Iris pigment epithelial cell (primary cell): ENCODE measurements around the gene TMOD1.
A peak's percentile ranks its signal among the peaks of the same experiment; 100 is the strongest.
"Not testable (repeated sequence)": the region's sequence is repeated elsewhere in the genome, so short reads cannot be mapped to it uniquely, and the experiment has no call there.

Experiments used
- DNase-seq: peaks from one replicate; pipeline ENCODE4 v3.0.0-alpha.2; 2011; ENCODE audit warnings: low read depth

The TMOD1 gene

DNA sequence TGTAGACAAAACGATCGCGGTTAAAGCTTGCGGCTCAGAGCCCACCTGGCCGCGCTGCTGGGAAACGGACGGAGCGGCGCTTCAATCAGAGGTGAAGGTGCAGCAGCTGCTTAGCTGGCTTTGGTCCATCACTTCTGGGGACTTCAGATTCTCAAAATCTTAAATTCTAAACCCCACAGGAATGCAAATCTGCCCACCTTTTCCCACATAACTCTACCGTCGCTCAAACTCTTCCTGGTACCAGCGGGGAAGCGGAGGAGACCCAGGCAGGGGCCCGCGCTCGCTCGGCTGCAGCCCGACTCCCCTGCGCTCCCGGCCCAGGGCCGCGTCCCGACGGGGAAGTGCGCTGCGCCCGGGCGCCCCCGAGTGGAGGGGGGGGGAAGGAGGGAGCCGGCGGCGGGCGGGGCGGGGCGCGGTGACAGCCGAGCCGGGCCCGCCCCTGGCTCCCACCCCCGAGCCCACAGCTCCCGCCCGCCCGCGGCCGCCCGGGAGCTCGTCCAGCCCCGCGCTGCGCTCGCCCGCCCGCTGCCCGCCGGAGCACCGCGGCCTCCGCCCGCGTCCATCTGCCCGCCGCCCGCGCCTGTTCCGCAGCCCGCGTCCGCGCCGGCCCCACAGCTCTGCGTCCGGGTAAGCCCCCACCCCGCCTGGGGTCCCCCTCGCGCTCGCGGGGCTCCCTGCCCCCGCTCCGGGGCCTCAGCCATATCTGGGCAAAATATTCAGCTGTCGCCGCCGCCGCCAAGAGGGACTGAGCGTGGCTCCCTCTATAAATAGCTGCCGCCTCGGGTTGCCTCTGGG, at the start of gene TMOD1:
Gene TMOD1 (plus strand): TSS at position 490 of the 795 bp plus-strand sequence. CDS start 22,523 bp downstream, outside the sequence.
- DNase-seq, result peak; percentile 34

DNA sequence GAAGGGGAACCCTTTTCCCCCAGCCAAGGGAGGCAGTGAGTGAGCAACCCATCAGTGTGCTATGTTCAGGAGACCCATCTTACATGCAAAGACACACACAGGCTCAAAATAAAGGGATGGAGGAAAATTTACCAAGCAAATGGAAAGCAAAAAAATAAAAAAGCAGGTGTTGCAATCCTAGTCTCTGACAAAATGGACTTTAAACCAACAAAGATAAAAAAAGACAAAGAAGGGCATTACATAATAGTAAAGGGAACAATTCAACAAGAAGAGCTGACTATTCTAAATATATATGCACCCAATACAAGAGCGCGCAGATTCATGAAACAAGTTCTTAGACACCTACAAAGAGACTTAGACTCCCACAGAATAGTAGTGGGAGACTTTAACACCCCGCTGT, 47.9 kb upstream of the TMOD1 start:
- not testable (repeated sequence) for DNase-seq

DNA sequence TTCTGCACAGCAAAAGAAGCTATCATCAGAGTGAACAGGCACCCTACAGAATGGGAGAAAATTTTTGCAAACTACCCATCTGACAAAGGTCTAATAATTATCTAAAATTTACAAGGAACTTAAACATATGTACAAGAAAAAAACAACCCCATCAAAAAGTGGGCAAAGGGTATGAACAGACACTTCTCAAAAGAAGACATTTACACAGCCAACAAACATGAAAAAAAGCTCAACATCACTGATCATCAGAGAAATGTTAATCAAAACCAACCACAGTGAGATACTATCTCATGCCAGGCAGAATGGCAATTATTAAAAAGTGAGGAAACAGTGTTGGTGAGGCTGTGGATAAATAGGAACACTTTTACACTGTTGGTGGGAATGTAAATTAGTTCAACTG, 44.6 kb upstream of the TMOD1 start:
- not testable (repeated sequence) for DNase-seq

DNA sequence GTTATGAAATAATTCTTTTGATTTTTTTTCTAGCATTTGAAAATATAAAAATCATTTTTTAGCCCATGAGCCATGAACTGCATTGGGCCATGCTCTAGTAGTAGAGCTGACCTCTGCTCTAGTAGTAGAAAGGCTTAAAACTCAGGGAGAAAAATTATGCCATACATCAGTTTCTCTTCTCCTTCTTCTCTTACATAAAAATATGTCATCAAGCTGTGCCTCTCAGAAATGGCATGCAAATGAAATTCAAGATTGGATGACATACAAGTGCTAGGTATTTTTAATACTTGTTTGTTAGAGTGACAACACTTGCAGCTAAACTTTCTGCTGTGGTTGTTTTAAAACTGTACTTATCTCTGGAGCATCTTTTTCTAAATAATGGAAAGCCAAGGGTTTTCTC, 42.1 kb upstream of the TMOD1 start:
- no peak for DNase-seq

DNA sequence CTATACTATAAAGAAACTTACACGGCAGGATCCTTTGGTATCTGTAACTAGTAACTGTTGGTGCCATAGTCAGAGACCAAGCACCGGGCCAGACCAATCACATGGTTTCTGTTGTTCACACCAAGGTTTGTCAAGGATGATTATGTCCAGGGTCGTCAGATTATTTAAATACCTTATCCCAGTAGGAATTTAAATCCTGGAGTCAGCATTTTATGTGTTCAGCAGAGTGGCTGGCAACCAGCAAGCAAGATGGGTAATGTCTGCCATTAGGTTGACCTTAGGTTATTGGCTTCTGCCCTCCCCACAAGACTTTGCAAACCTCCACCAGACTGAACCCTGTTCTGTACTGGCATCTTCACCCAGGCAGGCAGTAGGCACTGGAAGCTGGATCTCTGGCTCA, 39.3 kb upstream of the TMOD1 start:
- DNase-seq, result no peak

DNA sequence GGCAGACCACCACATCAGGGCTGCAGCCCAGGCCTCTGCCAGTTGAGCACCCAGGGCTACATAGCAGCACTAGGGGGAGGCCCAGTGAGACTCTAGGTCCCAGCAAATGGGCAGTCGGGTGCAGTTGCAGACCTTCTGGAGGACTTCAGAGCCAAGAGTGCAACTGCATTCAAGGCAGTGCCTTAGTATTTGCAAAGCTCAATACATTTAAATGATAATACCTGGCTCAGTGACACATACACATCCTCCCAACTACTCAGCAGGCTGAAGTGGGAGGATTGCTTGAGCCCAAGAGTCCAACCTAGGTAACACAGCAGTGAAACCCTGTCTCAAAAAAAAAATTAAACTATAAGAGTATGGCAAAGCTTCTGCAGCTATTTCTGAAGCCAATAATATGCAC, 38.6 kb upstream of the TMOD1 start:
- no peak for DNase-seq

DNA sequence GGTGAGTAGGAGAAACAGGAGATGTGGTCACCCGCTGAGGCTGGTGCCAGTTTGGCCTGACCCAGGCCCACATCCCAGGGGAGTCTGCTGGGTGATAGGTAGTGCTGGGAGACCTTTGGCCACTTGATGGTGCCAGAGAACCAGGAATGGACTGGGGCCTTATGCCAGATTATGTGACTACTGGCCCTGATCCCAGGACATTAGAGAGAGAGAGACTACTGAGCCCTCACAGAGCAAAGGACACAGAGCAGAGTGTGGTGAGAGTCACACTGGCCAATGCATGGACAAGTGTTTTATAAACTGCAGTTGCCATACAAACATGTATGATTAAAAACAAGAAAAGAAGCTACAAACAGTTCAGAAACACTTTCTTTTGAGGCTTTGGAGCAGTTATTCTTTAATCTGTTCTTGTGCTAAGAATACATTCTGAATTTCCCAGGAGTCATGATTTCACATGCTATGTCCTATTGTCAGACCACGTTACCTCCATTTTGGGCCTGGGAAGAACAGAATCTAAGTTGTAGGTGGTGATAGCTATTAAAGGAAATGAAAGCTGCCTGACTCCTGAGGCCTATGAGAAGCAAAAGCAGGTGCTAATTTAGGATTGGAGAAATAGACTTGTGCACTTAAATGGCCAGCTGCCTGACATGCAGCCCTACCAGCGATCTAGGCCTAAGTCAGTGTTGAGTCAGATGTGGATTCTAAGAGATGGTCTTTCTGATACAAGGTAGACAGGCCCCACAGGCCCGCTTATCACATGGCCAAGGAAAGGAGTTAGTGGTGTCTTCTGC, 32.6 kb upstream of the TMOD1 start:
- DNase-seq, result peak; percentile 58

DNA sequence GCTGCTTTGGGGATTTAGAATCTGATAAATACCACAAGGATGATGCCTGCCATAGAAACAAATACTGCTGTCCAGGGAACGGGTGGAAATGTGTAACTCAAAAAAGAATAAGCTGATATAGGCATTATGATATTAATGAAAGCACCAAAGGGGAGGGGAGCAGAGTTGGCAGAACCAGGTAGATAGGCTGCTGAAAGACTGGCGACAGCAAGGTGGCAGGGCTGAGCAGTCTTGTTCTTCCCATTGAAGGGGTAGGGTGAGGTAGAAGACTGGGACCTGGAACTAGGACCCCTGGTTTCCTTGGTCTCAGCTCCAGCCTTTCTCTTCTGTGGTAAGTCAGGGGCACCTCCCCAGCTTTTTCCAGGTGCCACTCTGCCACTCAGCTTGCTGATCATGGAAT, 31.4 kb upstream of the TMOD1 start:
- no peak for DNase-seq

DNA sequence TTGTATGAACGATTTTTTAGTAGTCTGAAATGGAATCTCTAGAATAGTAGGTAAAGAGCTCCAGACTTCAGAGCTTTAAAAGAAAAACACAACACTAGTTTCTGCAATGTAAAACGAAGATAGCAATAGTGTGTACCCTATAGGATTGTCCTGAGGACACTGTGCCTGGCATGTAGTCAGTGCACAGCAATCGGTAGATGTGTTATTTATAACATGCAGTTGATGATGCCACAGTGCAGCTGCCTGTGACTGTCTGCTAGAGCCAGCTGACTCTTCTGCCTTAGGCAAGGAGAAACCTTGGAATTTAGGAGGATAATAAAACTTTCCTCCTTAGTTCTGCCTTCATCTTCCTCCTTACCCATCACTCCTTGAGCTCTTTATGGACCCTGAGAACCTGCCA, 27.7 kb upstream of the TMOD1 start:
- DNase-seq, result no peak

DNA sequence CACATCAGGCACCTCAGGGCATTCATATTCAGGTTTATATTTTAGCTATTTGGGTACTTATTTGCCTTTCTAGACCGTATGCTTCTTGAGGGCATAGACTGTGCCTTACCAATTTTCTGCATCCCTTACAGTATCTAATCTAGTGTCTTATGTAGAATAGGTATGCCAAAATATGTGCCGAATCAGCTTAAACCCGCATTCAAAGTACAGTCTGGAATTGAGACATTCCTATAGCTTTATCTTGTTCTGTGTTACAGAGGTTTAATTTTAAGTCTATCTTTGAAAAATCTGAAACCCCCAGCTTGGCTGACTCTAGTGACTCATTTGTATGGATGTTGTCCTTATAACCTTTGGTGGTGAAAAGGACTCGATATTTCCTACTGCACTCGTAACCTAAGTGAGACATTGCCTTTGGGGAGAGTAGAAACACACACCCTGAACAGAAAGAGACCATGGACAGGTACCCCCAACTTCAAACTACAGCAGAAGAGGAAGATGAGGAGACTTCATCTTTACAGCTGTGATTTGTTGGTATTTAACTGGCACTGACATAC, 27.0 kb upstream of the TMOD1 start:
- peak; percentile 74 for DNase-seq

DNA sequence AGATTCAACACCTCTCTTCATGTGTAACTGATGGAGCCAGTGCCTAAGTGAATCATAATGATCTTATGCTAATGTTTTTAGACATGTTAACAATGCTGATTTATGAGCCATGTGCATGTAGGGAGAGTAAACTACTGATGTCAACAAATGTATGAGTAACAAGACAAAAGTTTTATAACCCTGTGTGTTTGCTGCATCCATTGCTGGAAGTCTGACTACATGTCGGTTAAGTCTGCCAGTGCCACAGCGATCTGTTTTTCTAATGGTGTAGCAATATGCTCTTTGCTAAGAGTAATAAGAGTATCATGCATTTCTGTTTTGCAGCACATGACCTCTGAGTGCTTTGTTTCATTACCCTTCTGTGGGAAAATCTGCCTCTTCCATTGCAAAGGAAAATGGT, 26.4 kb upstream of the TMOD1 start:
- peak; percentile 55 for DNase-seq

DNA sequence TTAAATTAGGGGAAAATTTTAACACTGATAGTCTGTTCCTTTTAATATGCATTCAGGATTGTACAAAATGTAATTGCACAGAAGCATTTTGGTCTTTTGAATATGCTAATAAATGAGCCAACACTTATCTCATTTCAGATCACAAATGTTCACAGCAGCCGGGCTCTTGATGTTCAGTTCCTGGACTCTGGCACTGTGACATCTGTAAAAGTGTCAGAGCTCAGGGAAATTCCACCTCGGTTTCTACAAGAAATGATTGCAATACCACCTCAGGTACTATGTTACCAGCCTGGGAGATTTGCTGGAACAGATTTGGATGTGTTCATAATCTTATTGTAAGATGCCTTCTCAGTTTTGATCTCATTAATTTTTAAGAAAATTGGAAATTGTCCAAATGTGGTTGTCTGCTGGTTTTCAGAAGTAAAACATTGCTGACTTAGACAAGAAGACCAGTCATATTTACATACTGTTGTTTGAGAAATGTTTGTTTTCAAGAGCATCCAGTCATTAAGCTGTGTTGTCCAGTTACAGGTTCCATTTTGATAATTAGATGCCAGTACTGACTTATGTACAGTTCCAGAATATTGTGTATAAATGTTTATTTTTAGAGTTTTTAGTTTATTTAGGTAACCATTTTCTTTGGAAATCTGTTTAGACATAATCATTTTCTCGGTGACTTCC, 23.0 kb upstream of the TMOD1 start:
- DNase-seq, result no peak

DNA sequence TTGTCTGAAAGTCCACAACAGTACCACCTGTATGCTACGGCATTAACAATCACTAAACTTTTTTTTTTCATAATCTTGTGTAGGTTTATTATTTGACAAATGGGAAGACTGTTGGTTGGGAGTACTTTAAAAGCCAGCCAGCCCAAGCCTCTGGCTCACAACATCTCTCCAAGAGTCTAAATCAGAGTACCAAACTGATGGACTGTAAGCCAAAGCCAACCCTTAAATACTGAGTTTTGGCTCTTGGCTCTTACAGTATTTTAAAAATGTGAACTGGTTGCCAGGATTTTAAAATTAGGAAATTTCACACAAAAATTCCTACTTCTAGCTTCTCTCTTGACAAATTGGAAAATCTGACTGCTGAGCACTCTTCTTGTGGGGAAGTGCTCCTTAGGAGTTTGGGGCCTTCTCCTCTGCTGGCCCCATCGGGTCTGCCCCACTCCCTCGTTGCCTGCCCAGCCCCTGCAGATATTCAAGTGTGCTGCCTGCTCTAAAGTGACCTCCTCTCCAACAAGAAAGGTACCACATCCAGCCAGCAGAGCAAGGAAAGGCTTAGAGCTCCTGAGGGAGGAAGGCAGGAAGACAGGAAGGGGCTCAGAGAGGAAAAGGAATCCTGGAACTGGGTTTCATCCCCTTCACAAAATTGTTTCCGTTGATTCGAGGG, 21.8 kb upstream of the TMOD1 start:
- no peak for DNase-seq

DNA sequence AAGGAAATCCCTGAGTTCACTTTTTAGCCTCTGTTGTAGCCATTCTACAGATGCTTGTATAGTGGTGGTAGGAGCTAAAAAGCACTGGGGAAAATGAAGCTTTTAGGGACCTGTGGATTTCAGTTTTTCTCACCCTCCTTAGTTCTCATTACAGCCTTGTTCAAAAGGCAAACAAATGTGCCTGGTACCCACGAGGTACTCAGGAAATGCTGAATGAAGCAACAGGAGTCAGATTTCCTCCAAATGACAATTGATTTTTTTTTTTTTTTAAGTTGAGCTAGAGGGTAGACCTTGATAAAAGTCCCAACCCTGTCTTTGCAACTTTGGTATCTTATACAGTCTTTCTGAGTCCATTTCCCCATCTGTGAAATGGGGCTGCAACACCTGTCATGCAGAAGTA, 21.3 kb upstream of the TMOD1 start:
- peak; percentile 29 for DNase-seq

DNA sequence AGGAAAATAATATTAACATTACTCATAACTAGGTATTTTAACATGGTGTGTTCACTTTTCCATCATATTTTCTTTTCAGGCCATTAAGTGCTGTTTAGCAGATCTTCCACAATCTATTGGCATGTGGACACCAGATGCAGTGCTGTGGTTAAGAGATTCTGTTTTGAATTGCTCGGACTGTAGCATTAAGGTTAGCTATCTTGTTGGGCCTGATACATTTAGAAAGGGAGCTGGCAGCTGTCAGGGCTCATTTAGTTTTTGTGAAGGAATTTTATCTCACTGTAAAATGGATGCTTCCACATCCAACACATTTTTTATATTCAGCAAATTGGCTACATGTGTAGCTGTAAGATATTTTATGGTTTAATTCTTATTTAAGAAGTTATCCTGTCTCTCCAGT, 20.7 kb upstream of the TMOD1 start:
- peak; percentile 19 for DNase-seq

DNA sequence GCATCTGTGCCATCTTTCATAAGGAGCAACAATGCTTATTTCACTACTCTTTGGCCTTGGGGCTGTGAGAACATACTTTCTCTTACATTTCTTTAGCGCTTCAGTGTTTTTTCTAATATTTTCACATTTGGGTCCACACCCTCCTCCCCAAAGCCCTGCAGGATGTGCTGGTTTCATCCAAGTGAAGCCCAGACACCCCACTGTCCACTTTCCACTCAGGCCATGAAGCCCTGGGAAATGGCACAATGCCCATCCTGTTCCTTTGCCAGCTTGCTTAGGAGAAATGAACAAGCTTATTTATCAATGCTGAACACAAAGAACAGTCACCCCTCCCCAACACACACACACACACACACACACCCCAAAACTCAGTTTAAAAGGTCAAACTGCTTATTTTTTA, 17.3 kb upstream of the TMOD1 start:
- DNase-seq, result no peak

DNA sequence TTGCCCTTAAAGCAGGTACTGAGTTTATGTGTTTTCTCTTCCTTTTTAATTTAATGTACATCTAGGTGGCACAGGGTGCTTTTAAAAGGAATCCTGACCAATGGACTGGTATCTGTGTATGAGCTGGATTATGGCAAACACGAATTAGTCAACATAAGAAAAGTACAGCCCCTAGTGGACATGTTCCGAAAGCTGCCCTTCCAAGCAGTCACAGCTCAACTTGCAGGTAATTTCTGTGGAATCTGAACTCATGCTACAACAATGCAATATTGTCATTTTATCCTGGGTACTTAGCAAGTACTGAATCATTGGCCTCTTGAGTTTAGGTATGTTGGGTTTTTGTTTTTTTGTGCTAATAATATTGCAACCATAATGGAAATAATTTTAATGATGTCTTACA, 14.4 kb upstream of the TMOD1 start:
- peak; percentile 34 for DNase-seq

DNA sequence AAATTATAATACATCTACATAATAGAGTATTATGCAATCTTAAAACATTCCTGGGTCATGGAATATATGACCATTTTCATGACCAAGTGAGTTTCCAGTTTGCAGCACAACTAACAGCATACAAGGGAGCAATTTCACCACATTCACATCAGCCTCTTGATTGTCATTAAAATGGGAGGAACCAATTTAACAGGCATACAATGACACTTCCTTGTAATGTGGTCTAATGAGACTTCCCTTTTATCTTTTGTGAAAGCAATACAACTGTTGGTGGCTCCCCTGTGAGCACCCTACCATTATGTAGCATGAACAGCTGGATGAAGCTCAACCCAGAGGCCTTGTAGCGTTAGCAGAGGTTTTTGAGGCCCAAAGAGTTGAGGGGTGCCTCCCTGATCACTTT, 13.6 kb upstream of the TMOD1 start:
- no peak for DNase-seq

DNA sequence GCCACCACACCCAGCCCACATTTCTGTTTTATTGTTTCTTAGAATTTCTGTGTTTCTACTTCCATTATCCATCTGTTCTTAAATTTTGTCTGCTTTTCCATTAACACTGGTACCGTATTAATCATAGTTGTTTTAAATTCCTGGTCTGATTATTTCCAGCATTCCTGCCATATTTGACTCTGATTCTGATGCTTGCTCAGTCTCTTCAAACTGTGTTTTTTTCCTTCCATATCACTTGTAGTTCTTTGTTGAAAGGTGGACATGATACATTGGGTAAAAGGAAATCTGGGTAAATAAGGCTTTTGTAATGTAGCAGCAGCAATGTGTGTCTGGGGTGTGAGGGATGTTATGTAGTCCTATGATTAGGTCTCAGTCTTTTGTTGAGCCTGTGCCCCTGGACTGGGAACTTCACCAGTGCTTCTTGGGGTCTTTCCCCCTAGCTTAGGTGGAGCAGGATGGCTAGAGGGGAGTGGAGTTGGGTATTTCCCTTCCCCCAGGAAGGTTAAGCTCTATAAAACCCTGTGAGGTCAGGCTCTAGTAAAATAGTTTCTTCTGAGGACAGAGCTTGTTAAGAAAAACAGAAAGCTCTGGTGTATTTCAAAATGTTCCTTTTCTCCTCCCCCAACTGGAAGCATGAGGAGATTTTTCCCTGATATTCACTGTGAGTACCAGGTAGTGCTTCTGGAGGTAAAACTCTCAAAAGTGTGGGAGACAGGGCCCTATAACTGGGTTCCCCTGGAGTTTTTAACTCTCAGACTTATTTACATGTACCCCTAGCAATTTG, 10.1 kb upstream of the TMOD1 start:
- no peak for DNase-seq

DNA sequence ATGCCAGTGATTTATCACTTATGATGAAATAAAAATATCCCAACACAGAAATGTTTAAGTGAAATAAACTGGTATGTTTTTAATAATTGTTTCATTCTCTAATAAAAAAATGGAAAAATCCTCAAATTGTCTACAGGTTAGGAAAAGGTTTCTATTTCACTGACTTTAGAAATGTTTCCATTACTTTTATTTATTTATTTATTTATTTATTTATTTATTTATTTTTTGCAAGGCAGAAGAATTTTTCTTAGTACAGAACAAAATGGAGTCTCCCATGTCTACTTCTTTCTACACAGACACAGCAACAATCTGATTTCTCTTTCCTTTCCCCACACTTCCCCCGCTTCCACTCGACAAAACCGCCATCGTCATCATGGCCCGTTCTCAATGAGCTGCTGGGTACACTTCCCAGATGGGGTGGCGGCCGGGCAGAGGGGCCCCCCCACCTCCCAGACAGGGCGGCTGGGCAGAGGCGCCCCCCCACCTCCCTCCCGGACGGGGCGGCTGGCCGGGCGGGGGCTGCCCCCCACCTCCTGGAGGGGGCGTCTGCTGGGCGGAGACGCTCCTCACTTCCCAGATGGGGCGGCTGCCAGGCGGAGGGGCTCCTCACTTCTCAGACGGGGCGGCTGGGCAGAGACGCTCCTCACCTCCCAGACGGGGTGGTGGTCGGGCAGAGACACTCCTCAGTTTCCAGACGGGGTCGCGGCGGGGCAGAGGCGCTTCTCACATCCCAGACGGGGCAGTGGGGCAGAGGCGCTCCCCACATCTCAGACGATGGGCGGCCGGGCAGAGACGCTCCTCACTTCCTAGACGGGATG, 3.7 kb upstream of the TMOD1 start:
- DNase-seq, result not testable (repeated sequence)
